Ovary (tissue), 9 donors: ENCODE data around the gene KCNJ3. TPM values are rescaled to one million over a fixed set of nuclear protein-coding genes. Genes with fewer than 3 reads are reported as not detected.

Experiments used
- DNase-seq, 5 donors: peaks; one replicate each; pipeline ENCODE4 v3.0.0-alpha.2; 2019 to 2020
- H3K27ac ChIP-seq, 2 donors: fragments of 200-600 bp; one replicate each; pipeline versions ENCODE4 v1.5.1 to v1.8.0; 2019 to 2022
- H3K27me3 ChIP-seq: fragments of 200-600 bp; one replicate; pipeline ENCODE4 v1.8.0; 2022
- H3K36me3 ChIP-seq: fragments of 200-600 bp; sonication (generic); one replicate; pipeline ENCODE4 v1.5.1; 2019
- H3K4me1 ChIP-seq: one replicate; pipeline ENCODE4 v1.8.1; 2013; ENCODE audit warnings: mild to moderate bottlenecking, moderate library complexity; ENCODE audit not compliant: insufficient read depth
- H3K4me3 ChIP-seq: fragments of 200-600 bp; sonication (generic); one replicate; pipeline ENCODE4 v1.5.1; 2017
- H3K9me3 ChIP-seq, 2 donors: fragments of 200-600 bp in 1 of 2; sonication (generic) in 1 of 2; one replicate each; pipeline versions ENCODE4 v1.5.1 to v1.8.1; 2013 to 2019; ENCODE audit warnings: mild to moderate bottlenecking in 1 of 2, moderate library complexity in 1 of 2
- EP300 ChIP-seq: sonication (generic); formaldehyde crosslinking; IDR thresholded peaks from one replicate; pipeline ENCODE4 v1.6.1; 2017; ENCODE audit warnings: antibody characterized with exemption
- POLR2A ChIP-seq: fragments of 450-650 bp; IDR thresholded peaks from one replicate; pipeline ENCODE4 v1.6.1; 2017; ENCODE audit warnings: antibody characterized with exemption, mild to moderate bottlenecking, moderate library complexity
- WGBS, 3 donors: extraction: QIAGEN DNeasy Blood & Tissue Kit in 1 of 3; methylation state at CpG; one replicate each; pipeline versions ENCODE4 v1.1.5 to v1.1.7; 2013 to 2017; 5-methylcytosine and 5-hydroxymethylcytosine counted together
- intact Hi-C, 4 donors: fragments of 100-400 bp; cut with DNase I; formaldehyde crosslinking; loops; one replicate each; pipeline versions ENCODE4 v1.11.0 to v1.15.1; 2022 to 2023
- polyA plus RNA-seq, 2 donors: library from polyadenylated mRNA; stranded (reverse); fragments of 200-250 nt in 1 of 2; fragments of 350-450 nt in 1 of 2; fragmentation: Illumina TruSeq in 1 of 2; extraction: RNeasy Lipid Tissue Mini Kit (QIAGEN cat#74804) in 1 of 2; gene quantifications; one replicate each; pipeline ENCODE4 v1.2.3, GENCODE V29; 2013 to 2014
- total RNA-seq, 7 donors: library from RNA; depleted of rRNA in 2 of 7; stranded (reverse); fragments of >200 nt in 2 of 7; fragmentation: NEBNext Ultra II Directional in 3 of 7; extraction: Animal tissue kit (Norgen Biotek cat#: 25700) in 3 of 7; gene quantifications; one replicate each; pipeline versions ENCODE4 v1.1.0 to v1.2.4, GENCODE V29; 2016 to 2023
- TF ChIP-seq, protein P1 (sequence below), 3 donors: fragments of 450-650 bp in 2 of 3; fragments of 200-600 bp in 1 of 3; IDR thresholded peaks; one replicate each; pipeline versions ENCODE4 v1.5.1 to v1.8.0; 2016 to 2022; ENCODE audit warnings: antibody characterized with exemption in 3 of 3, mild to moderate bottlenecking in 1 of 3
- donor health status: DM: no; HTN: no; CAD: no; lungs with moderate emphysema.
- donor health status: DM: no; HTN: no; CAD: no.
- donor health status: Bipolar disorder and iron deficiency.
- donor health status: DM: yes; HTN: yes; CAD: no.
- donor health status: DM: no; HTN: no; CAD: no.
- donor health status: DM: yes; HTN: yes; CAD: no.

The KCNJ3 gene
- total and polyA plus RNA-seq, 9 donors, result under 0.01 to 1.4 (median 0.32) TPM; not detected in 3

DNA sequence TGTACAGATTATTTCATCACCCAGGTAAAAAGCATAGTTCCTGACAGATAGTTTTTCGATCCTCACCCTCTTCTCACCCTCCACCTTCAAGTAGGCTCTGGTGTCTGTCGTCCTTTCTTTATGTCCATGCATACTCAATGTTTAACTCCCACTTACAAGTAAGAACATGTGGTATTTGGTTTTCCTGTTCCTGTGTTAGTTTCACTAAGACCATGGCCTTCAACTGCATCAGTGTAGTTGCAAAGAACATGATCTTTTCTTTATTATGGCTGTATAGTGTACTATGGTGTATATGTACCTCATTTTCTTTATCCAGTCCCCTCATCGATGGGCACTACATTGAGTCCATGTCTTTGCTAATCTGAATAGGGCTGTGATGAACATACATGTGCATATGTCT, 184.2 kb downstream of the KCNJ3 start:
- WGBS, 3 donors, result 85 to 90% (median 88%) methylated on average over 3 of the region's 3 CpGs
- no peak overlapping the region for H3K4me3 ChIP-seq
- H3K27me3 ChIP-seq, result no peaks in the 10 kb centered on the region
- H3K27ac ChIP-seq, result no peak overlapping the region
- TF ChIP-seq, protein P1, sequence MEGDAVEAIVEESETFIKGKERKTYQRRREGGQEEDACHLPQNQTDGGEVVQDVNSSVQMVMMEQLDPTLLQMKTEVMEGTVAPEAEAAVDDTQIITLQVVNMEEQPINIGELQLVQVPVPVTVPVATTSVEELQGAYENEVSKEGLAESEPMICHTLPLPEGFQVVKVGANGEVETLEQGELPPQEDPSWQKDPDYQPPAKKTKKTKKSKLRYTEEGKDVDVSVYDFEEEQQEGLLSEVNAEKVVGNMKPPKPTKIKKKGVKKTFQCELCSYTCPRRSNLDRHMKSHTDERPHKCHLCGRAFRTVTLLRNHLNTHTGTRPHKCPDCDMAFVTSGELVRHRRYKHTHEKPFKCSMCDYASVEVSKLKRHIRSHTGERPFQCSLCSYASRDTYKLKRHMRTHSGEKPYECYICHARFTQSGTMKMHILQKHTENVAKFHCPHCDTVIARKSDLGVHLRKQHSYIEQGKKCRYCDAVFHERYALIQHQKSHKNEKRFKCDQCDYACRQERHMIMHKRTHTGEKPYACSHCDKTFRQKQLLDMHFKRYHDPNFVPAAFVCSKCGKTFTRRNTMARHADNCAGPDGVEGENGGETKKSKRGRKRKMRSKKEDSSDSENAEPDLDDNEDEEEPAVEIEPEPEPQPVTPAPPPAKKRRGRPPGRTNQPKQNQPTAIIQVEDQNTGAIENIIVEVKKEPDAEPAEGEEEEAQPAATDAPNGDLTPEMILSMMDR (IDR thresholded peaks at IDR 0.05), result no peak
- TF ChIP-seq POLR2A (no peak), EP300 (no peak)
- no peaks in the 10 kb centered on the region for H3K9me3 ChIP-seq
- intact Hi-C loops, result no loop called here
- DNase-seq, result no peak
- H3K4me1 ChIP-seq, result no peaks in the 10 kb centered on the region
- no peaks in the 10 kb centered on the region for H3K36me3 ChIP-seq

DNA sequence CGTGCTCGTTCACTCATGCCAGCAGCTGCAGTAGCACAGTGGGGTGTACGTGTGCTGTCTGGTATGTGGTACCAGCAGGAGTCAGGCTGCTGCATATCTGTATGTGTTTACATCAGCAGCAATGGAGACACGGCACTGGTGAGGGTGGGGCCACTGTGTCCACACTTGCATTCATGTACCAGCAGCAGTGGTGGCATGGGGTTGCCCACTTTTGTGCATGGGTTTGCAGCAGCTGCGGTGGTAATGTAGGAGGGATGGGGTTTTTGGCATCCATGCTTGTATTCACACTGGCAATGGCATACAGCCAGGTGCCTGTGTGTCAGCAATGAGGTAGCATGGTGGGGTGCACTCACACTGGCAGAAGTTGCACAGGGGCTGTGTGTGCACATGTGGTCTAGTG, 187.8 kb downstream of the KCNJ3 start:
- Histone ChIP-seq H3K9me3 (no peaks in the 10 kb centered on the region), H3K4me1 (no peaks in the 10 kb centered on the region), H3K4me3 (no peak overlapping the region), H3K27ac (no peak overlapping the region), H3K27me3 (no peaks in the 10 kb centered on the region), H3K36me3 (no peaks in the 10 kb centered on the region)
- TF ChIP-seq, protein P1 (IDR thresholded peaks at IDR 0.05), result no peak
- no peak for TF ChIP-seq POLR2A
- no peak for TF ChIP-seq EP300
- intact Hi-C loops, result no loop called here
- WGBS, 3 donors, result 79 to 96% (median 90%) methylated on average over 5 of the region's 5 CpGs
- no peak for DNase-seq

DNA sequence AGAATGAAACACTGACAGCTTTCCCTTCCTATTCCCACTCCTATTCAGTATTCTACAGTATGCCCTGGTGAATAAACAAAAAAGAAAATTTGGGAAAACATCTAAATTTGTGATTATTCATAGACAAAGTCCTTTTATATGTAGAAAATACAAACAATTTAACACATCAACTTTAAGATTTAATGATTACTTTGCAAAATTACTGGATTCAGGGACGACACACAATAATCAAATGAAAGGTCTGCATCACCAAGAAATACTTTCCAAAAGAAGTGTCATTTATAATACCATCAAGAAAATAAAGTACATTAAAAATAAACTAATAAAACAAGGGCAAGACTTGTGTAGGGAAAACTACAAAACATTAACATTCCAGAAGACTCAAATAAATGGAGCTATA, 199.8 kb downstream of the KCNJ3 start:
- Histone ChIP-seq H3K4me1 (no peaks in the 10 kb centered on the region), H3K36me3 (no peaks in the 10 kb centered on the region), H3K27ac (no peak overlapping the region), H3K9me3 (no peaks in the 10 kb centered on the region), H3K27me3 (no peaks in the 10 kb centered on the region), H3K4me3 (no peak overlapping the region)
- DNase-seq, result no peak
- TF ChIP-seq POLR2A (no peak), EP300 (no peak)
- WGBS, 3 donors, result 71 to 81% (median 77%) methylated on average over 1 of the region's 1 CpG
- intact Hi-C loops, result no loop called here

DNA sequence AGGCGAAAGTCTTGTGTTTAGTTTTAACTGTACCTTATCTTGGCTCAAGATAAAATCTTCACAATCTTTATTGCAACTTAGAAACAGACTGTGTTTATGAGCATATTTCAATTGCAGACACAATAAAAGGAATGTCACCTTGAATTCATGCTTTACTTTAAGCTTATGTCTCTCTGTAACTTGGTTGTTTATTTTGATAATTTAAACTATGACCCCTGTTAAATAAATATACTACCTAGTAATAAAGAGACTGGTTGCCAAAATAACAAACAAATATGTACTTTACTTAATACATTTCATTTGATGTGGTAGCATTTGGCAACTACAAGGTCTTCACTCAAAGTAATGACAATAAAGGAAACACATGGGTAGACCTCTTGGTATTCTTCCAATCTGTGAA, 202.6 kb downstream of the KCNJ3 start:
- Histone ChIP-seq H3K4me1 (no peaks in the 10 kb centered on the region), H3K4me3 (no peak overlapping the region), H3K27me3 (no peaks in the 10 kb centered on the region), H3K27ac (no peak overlapping the region), H3K36me3 (no peaks in the 10 kb centered on the region), H3K9me3 (no peaks in the 10 kb centered on the region)
- intact Hi-C loops, result no loop called here
- TF ChIP-seq POLR2A (no peak), EP300 (no peak)
- TF ChIP-seq, protein P1 (IDR thresholded peaks at IDR 0.05), result no peak
- 52 to 67% (median 55%) methylated on average over 1 of the region's 1 CpG for WGBS, 3 donors
- DNase-seq, result no peak
